HepG2 (cell line): ENCODE results near the gene NFASC. TPM values are rescaled to one million over a fixed set of nuclear protein-coding genes. Genes with fewer than 3 reads are reported as not detected.

Source experiments
- ATAC-seq: fragments of 200-7000 bp; cut with Tn5 transposase; 3 replicates; pipeline ENCODE4 v1.9.1; 2020; ENCODE audit warnings: mild to moderate bottlenecking, moderate library complexity
- BruUV-seq: library from RNA; stranded (reverse); fragments of 400-500 nt; replicated peaks from 2 replicates; lab custom pipeline; 2021; lab: Mats Ljungman, UMichigan
- CTCF ChIA-PET: fragments of 300-600 bp; formaldehyde crosslinking; extraction: SDS; loops from one replicate; lab custom pipeline; 2021; ENCODE audit warnings: low total read pairs, inconsistent platforms, low intra/inter-chr PET ratio; lab: Yijun Ruan, JAX
- POLR2A ChIA-PET: fragments of 350-600 bp; sonication (Branson Sonifier 250); formaldehyde crosslinking; loops from one replicate; lab custom pipeline; 2020; ENCODE audit warnings: antibody characterized with exemption, inconsistent platforms; lab: Yijun Ruan, JAX
- DNase-seq: peaks from one replicate; pipeline ENCODE4 v3.0.0-alpha.2; 2015; ENCODE audit warnings: low spot score
- FAIRE-seq: peaks from 3 replicates; lab custom pipeline; 2011; peaks lifted over from hg19 to GRCh38; lab: Jason Lieb, UNC
- H2AFZ ChIP-seq: one replicate; pipeline ENCODE4 v1.6.1; 2011; ENCODE audit warnings: low read length, inconsistent platforms
- H3K27ac ChIP-seq: fragments of 300-600 bp; 3 replicates; pipeline ENCODE4 v1.8.0; 2011; ENCODE audit warnings: mixed run types, mild to moderate bottlenecking, mixed read lengths, low read length, inconsistent platforms; ENCODE audit not compliant: insufficient read depth; ENCODE audit errors: extremely low read length
- H3K27me3 ChIP-seq, 2 experiments: fragments of 200-600 bp in 1 of 2; 2 replicates in 1 of 2; 3 replicates in 1 of 2; pipeline versions ENCODE4 v1.6.0 to v1.8.0; 2011; ENCODE audit warnings: low read length in 2 of 2, mild to moderate bottlenecking in 2 of 2, moderate library complexity in 2 of 2, inconsistent platforms in 1 of 2; ENCODE audit not compliant: insufficient read depth in 2 of 2, control insufficient read depth in 1 of 2
- H3K36me3 ChIP-seq, 2 experiments: fragments of 200-600 bp in 1 of 2; replicated peaks in 1 of 2; 2 replicates in 1 of 2; 3 replicates in 1 of 2; pipeline versions ENCODE4 v1.5.1 to v1.8.0; 2011; ENCODE audit warnings: low read length in 2 of 2, inconsistent platforms in 1 of 2; ENCODE audit not compliant: insufficient read depth in 2 of 2, control insufficient read depth in 1 of 2
- H3K4me1 ChIP-seq: 2 replicates; pipeline ENCODE4 v1.5.1; 2012; ENCODE audit warnings: low read length, inconsistent platforms; ENCODE audit not compliant: insufficient read depth
- H3K4me2 ChIP-seq: 2 replicates; pipeline ENCODE4 v1.6.0; 2011; ENCODE audit warnings: low read depth, low read length, inconsistent platforms
- H3K4me3 ChIP-seq, 3 experiments: fragments of 200-600 bp in 1 of 3; sonication (generic), shearing (Covaris generic) in 1 of 3; replicated peaks in 1 of 3; 2 replicates each; pipeline ENCODE4 v1.5.1; 2011 to 2016; ENCODE audit warnings: low read length in 3 of 3, inconsistent platforms in 2 of 3, low read depth in 2 of 3, mild to moderate bottlenecking in 2 of 3, control low read depth in 1 of 3, mixed read lengths in 1 of 3; ENCODE audit not compliant: insufficient read depth in 1 of 3
- H3K79me2 ChIP-seq: one replicate; pipeline ENCODE4 v1.6.1; 2011; ENCODE audit warnings: low read length, inconsistent platforms; ENCODE audit not compliant: insufficient read depth
- H3K9ac ChIP-seq: 2 replicates; pipeline ENCODE4 v1.6.0; 2011; ENCODE audit warnings: mild to moderate bottlenecking, low read depth, low read length, inconsistent platforms; ENCODE audit not compliant: insufficient read depth
- H3K9me3 ChIP-seq: 2 replicates; pipeline ENCODE4 v1.5.1; 2012; ENCODE audit warnings: mild to moderate bottlenecking, low read length
- H4K20me1 ChIP-seq: 2 replicates; pipeline ENCODE4 v1.6.0; 2011; ENCODE audit warnings: inconsistent platforms, mild to moderate bottlenecking, low read length, moderate library complexity; ENCODE audit not compliant: insufficient read depth
- BRCA1 ChIP-seq: sonication (generic); formaldehyde crosslinking; IDR thresholded peaks from 2 replicates; pipeline ENCODE4 v1.4.0; 2020; ENCODE audit warnings: missing genetic modification reagents
- E2F5 ChIP-seq: sonication (generic); formaldehyde crosslinking; conservative IDR thresholded peaks from 2 replicates; pipeline ENCODE4 v1.4.0; 2020; ENCODE audit warnings: missing genetic modification reagents
- GPBP1L1 ChIP-seq: sonication (generic); formaldehyde crosslinking; IDR thresholded peaks from 2 replicates; pipeline ENCODE4 v1.5.0; 2020; ENCODE audit warnings: mild to moderate bottlenecking, missing genetic modification reagents
- MEIS1 ChIP-seq: sonication (generic); formaldehyde crosslinking; IDR thresholded peaks from 2 replicates; pipeline ENCODE4 v1.9.0; 2021; ENCODE audit warnings: mild to moderate bottlenecking, missing genetic modification reagents, moderate library complexity, borderline replicate concordance
- MZF1 ChIP-seq: sonication (generic); formaldehyde crosslinking; IDR thresholded peaks from 2 replicates; pipeline ENCODE4 v1.8.1; 2023; ENCODE audit warnings: mild to moderate bottlenecking, missing genetic modification reagents, borderline replicate concordance
- PRDM15 ChIP-seq: sonication (generic); formaldehyde crosslinking; IDR thresholded peaks from 2 replicates; pipeline ENCODE4 v1.4.0; 2020; ENCODE audit warnings: missing genetic modification reagents
- UBTF ChIP-seq: sonication (generic); formaldehyde crosslinking; IDR thresholded peaks from 2 replicates; pipeline ENCODE4 v1.4.0; 2020; ENCODE audit warnings: mild to moderate bottlenecking, missing genetic modification reagents
- ZNF558 ChIP-seq: sonication (generic); formaldehyde crosslinking; IDR thresholded peaks from 2 replicates; pipeline ENCODE4 v1.9.0; 2022; ENCODE audit warnings: mild to moderate bottlenecking, missing genetic modification reagents, borderline replicate concordance
- ZNF775 ChIP-seq: sonication (generic); formaldehyde crosslinking; IDR thresholded peaks from 2 replicates; pipeline ENCODE4 v1.4.0; 2020; ENCODE audit warnings: missing genetic modification reagents, mild to moderate bottlenecking, moderate library complexity, borderline replicate concordance
- WGBS: methylation state at CpG from one replicate; pipeline ENCODE4 v1.1.6; 2017; ENCODE audit warnings: low lambda C conversion rate; 5-methylcytosine and 5-hydroxymethylcytosine counted together
- in situ Hi-C: cut with HindIII; loops from 2 replicates; pipeline ENCODE4 v1.10.0; 2017; ENCODE audit warnings: low pct_unique_long_range_greater_than_20kb; ENCODE audit not compliant: extremely low pct_ligation_motif_present
- intact Hi-C: fragments of 100-400 bp; cut with micrococcal nuclease; formaldehyde crosslinking; loops from one replicate; pipeline ENCODE4 v1.10.0; 2022; ENCODE audit not compliant: unreplicated experiment
- polyA plus RNA-seq, 8 experiments: library from polyadenylated mRNA; depleted of rRNA in 3 of 8; stranded (reverse) in 7 of 8; unstranded in 1 of 8; fragments of >200 nt; fragmentation: Illumina TruSeq in 4 of 8; extraction: Trizol in 4 of 8; gene quantifications; 2 replicates each; pipeline versions ENCODE4 v1.2.1 to v1.2.3, GENCODE V29; 2011 to 2016; ENCODE audit warnings: low read depth in 4 of 8, missing spikeins in 1 of 8, mixed read lengths in 1 of 8; ENCODE audit not compliant: insufficient read depth in 1 of 8
- total RNA-seq, 5 experiments: library from RNA; depleted of rRNA; stranded (reverse); fragments of >200 nt; fragmentation: Illumina TruSeq; extraction: Trizol; gene quantifications; 2 replicates each; pipeline ENCODE4 v1.2.3, GENCODE V29; 2016; ENCODE audit warnings: low read depth in 1 of 5

Gene NFASC
- total and polyA plus RNA-seq, 2 of the 13 experiments (the other 11 are each of a cell fraction or from before 2014, with no cell fraction given): not detected

GRCh38 chr1:205056188-205056611 lies 185.5 kb downstream of the NFASC start:
- Histone ChIP-seq H2AFZ (no peak overlapping the region), H3K27ac (no peak overlapping the region), H3K4me1 (no peaks in the 10 kb centered on the region), H3K4me2 (no peak overlapping the region), H3K9ac (no peak overlapping the region), H3K27me3 (peaks cover 5 to 64% of the 10 kb centered on the region in 2 experiments; a peak in 4 of 5 replicates), H3K4me3 (no peak overlapping the region), H3K36me3 (no peaks in the 10 kb centered on the region), H3K9me3 (no peaks in the 10 kb centered on the region), H4K20me1 (no peaks in the 10 kb centered on the region), H3K79me2 (no peaks in the 10 kb centered on the region)
- FAIRE-seq (no peak), ATAC-seq (no peak), DNase-seq (no peak)
- in situ Hi-C loops (no loop called here), intact Hi-C loops (no loop called here)
- ChIA-PET CTCF (no interaction called here), POLR2A (no interaction called here)
- no TSS peak for BruUV-seq
- no peak for TF ChIP-seq BRCA1 (CRISPR knock-in tag)
- TF ChIP-seq MEIS1: no peak
- no peak for TF ChIP-seq ZNF558 (CRISPR knock-in tag)
- no peak for TF ChIP-seq PRDM15 (CRISPR knock-in tag)
- TF ChIP-seq GPBP1L1: no peak
- TF ChIP-seq MZF1 (CRISPR knock-in tag): no peak
- TF ChIP-seq E2F5: no peak
- TF ChIP-seq ZNF775 (CRISPR knock-in tag): no peak
- TF ChIP-seq UBTF: no peak
- WGBS: 51% methylated on average over 4 of the region's 13 CpGs
